Right lobe of liver (tissue), 6 donors: ENCODE results near the gene ADGRE3. TPM values are rescaled to one million over a fixed set of nuclear protein-coding genes. Genes with fewer than 3 reads are reported as not detected.

ENCODE experiments used
- ATAC-seq, 4 donors: fragments of 200-7000 bp; cut with Tn5 transposase; one replicate each; pipeline ENCODE4 v1.9.1; 2020; ENCODE audit warnings: mild to moderate bottlenecking in 4 of 4, moderate library complexity in 4 of 4
- DNase-seq, 3 donors: peaks; one replicate each; pipeline ENCODE4 v3.0.0-alpha.2; 2020
- H3K27ac ChIP-seq, 3 donors: fragments of 200-600 bp; one replicate each; pipeline ENCODE4 v1.8.0; 2022
- H3K27me3 ChIP-seq, 2 donors: fragments of 200-600 bp; one replicate each; pipeline ENCODE4 v1.8.0; 2022
- H3K36me3 ChIP-seq, 4 donors: fragments of 200-600 bp; sonication (generic) in 1 of 4; one replicate each; pipeline versions ENCODE4 v1.5.1 to v1.8.0; 2017 to 2022; ENCODE audit warnings: control low read depth in 1 of 4
- H3K4me1 ChIP-seq, 4 donors: fragments of 200-600 bp; sonication (generic) in 1 of 4; one replicate each; pipeline versions ENCODE4 v1.5.1 to v1.8.0; 2017 to 2022; ENCODE audit warnings: control low read depth in 1 of 4
- H3K4me3 ChIP-seq, 3 donors: fragments of 200-600 bp; one replicate each; pipeline ENCODE4 v1.8.0; 2022
- H3K9me3 ChIP-seq, 4 donors: fragments of 200-600 bp; sonication (generic) in 1 of 4; one replicate each; pipeline versions ENCODE4 v1.5.1 to v1.8.0; 2017 to 2022; ENCODE audit warnings: control low read depth in 1 of 4
- CTCF ChIP-seq, 4 donors: fragments of 200-600 bp in 3 of 4; fragments of 450-650 bp in 1 of 4; IDR thresholded peaks; one replicate each; pipeline versions ENCODE4 v1.5.1 to v1.8.0; 2016 to 2022; ENCODE audit warnings: antibody characterized with exemption in 4 of 4, mild to moderate bottlenecking in 2 of 4
- POLR2A ChIP-seq: fragments of 450-650 bp; IDR thresholded peaks from one replicate; pipeline ENCODE4 v1.6.1; 2017; ENCODE audit warnings: antibody characterized with exemption, mild to moderate bottlenecking
- WGBS: methylation state at CpG from one replicate; pipeline ENCODE4 v1.1.6; 2018; ENCODE audit warnings: low coverage, low lambda C conversion rate; ENCODE audit not compliant: insufficient coverage; ENCODE audit errors: missing lambda C conversion rate; 5-methylcytosine and 5-hydroxymethylcytosine counted together
- intact Hi-C, 2 donors: fragments of 100-400 bp; cut with DNase I; formaldehyde crosslinking; loops; one replicate each; pipeline versions ENCODE4 v1.11.2 to v1.14.1; 2022
- total RNA-seq, 6 experiments: library from RNA; depleted of rRNA in 2 of 6; stranded (reverse); fragments of >200 nt in 2 of 6; fragmentation: NEBNext Ultra II Directional in 3 of 6; extraction: Animal tissue kit (Norgen Biotek cat#: 25700) in 3 of 6; gene quantifications; one replicate each; pipeline versions ENCODE4 v1.1.0 to v1.2.4, GENCODE V29; 2016 to 2023
- donor health status: DM: no; HTN: yes; CAD: no.
- donor health status: DM: no; HTN: no; CAD: no.
- donor health status: DM: no; HTN: no; CAD: no.
- donor health status: DM: no; HTN: yes; CAD: no.
- donor health status: DM: no; HTN: yes; CAD: no.

The ADGRE3 gene
- total RNA-seq, 6 experiments from 2014 or later = 0.09 to 0.53 (median 0.24) TPM; not detected in 2

- no peaks in the 10 kb centered on the region for H3K4me1 ChIP-seq
These were observed 25.0 kb upstream of the ADGRE3 start for GRCh38 chr19:14699641-14700040.

GRCh38 chr19:14695471-14695870, 20.8 kb upstream of the ADGRE3 start:
- Histone ChIP-seq H3K27me3 (no peaks in the 10 kb centered on the region), H3K36me3 (peaks cover 0 to 39% (median 7%) of the 10 kb centered on the region in 4 donors), H3K4me3 (no peak overlapping the region), H3K9me3 (no peaks in the 10 kb centered on the region), H3K27ac (no peak overlapping the region), H3K4me1 (peaks cover 0 to 8% (median 0%) of the 10 kb centered on the region in 4 donors)
- no peak for TF ChIP-seq POLR2A
- TF ChIP-seq CTCF (IDR thresholded peaks at IDR 0.05) = no peak
- no peak for DNase-seq
- no peak for ATAC-seq
- 92% methylated on average over 5 of the region's 5 CpGs for WGBS
- intact Hi-C loops = no loop called here

More at GRCh38 chr19:14699641-14700040, 25.0 kb upstream of the ADGRE3 start:
- no peak for ATAC-seq
- Histone ChIP-seq H3K36me3 (peaks cover 0 to 57% (median 19%) of the 10 kb centered on the region in 4 donors), H3K27me3 (no peaks in the 10 kb centered on the region), H3K9me3 (no peaks in the 10 kb centered on the region), H3K4me3 (no peak overlapping the region), H3K27ac (no peak overlapping the region)
- no peak for DNase-seq
- 96% methylated on average over 4 of the region's 8 CpGs for WGBS
- intact Hi-C loops = no loop called here
- no peak for TF ChIP-seq POLR2A
- TF ChIP-seq CTCF (IDR thresholded peaks at IDR 0.05) = no peak

GRCh38 chr19:14694641-14695266, 20.1 kb upstream of the ADGRE3 start:
- ATAC-seq (no peak), DNase-seq (no peak)
- Histone ChIP-seq H3K27ac (no peak overlapping the region), H3K27me3 (no peaks in the 10 kb centered on the region), H3K4me3 (no peak overlapping the region), H3K36me3 (peaks cover 0 to 31% (median 4%) of the 10 kb centered on the region in 4 donors), H3K4me1 (peaks cover 0 to 9% (median 0%) of the 10 kb centered on the region in 4 donors), H3K9me3 (no peaks in the 10 kb centered on the region)
- 43% methylated on average over 3 of the region's 13 CpGs for WGBS
- TF ChIP-seq POLR2A (no peak), CTCF (IDR thresholded peaks at IDR 0.05) (no peak)
- intact Hi-C loops = no loop called here

- no peaks in the 10 kb centered on the region for H3K9me3 ChIP-seq
- peak; percentile 96 to 97 (median 97) for DNase-seq
- H3K36me3 ChIP-seq = peaks cover 0 to 3% (median 0%) of the 10 kb centered on the region in 4 donors
- WGBS = 0% methylated on average over 9 of the region's 66 CpGs
- peak within 1 kb of the TSS; percentile 85 to 93 (median 91) for H3K27ac ChIP-seq
- no peak for TF ChIP-seq CTCF (IDR thresholded peaks at IDR 0.05)
- TF ChIP-seq POLR2A = peak; percentile 42
- H3K27me3 ChIP-seq = no peaks in the 10 kb centered on the region
- ATAC-seq = peak; percentile 97 to 98 (median 98)
- peaks cover 0 to 9% (median 0%) of the 10 kb centered on the region in 4 donors for H3K4me1 ChIP-seq
- peak within 1 kb of the TSS; percentile 58 to 77 (median 72) for H3K4me3 ChIP-seq
- intact Hi-C loops = loop anchor here in 1 of 2 donors (10.0 kb wide), 1 partner anchor 115 kb away; the partner anchor contains the start of gene NDUFB7
These were observed 15.2 kb upstream of the ADGRE3 start, which contains the start of gene ZNF333 for GRCh38 chr19:14689598-14690503. Gene ZNF333, plus strand, starts transcription at chr19:14690048. Its CDS starts 3,444 bp downstream, at chr19:14693492.
